NCI-H345 treated with DMSO at 0.1 percent for 48 hours (cell line): ENCODE data around the gene TTC28.

Source experiments
- DNase-seq: peaks from one replicate; lab custom pipeline; 2025; ENCODE audit not compliant: unreplicated experiment; lab: John Stamatoyannopoulos, UW

The TTC28 gene

DNA sequence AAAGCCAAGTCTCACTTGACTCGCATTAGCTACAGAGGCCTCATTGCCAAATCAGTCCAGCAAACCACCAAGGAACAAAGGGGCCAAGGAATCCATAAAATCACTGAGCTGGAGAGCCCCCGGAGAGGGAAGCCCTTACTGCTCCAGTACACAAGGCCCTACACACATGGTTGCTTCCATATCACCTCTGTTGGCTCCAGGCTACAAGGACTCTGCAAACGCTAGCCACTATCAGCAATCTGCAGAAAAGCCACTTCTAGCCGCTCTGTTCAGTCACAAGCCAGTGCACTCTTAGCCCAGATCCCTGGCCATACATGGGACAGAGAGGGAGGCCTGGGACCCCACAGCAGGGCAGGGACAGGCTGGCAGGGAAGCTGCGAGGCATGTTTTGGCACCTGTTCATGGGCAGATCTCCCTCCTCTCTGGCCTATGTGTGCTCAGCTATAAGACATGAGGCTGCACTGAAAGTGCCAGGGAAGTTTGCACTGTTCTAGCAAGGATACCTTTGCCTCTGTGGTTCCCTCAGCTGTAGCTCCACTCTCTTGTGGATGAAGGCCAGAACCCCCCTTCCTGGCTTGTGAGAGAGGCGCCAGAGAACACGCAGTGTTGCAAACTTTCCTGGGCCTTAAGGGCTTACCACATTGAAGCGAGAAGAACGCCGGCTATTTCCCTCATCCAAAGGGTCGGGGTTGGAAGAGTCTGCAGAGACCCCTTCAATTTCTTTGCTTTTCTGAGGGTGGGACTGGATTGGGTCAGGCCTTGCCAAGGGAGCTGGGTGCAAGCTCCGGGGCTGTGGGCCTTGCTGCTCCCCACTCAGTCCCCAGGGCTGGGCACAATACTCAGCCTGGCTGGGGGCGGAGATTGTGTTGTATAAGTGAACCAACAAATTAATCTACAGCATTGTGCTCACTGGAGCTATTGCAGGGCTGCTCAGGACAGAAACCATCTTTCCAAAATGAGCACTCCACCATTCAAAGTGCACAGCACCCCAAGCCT lies 651.9 kb downstream of the TTC28 start:
- no peak for DNase-seq

DNA sequence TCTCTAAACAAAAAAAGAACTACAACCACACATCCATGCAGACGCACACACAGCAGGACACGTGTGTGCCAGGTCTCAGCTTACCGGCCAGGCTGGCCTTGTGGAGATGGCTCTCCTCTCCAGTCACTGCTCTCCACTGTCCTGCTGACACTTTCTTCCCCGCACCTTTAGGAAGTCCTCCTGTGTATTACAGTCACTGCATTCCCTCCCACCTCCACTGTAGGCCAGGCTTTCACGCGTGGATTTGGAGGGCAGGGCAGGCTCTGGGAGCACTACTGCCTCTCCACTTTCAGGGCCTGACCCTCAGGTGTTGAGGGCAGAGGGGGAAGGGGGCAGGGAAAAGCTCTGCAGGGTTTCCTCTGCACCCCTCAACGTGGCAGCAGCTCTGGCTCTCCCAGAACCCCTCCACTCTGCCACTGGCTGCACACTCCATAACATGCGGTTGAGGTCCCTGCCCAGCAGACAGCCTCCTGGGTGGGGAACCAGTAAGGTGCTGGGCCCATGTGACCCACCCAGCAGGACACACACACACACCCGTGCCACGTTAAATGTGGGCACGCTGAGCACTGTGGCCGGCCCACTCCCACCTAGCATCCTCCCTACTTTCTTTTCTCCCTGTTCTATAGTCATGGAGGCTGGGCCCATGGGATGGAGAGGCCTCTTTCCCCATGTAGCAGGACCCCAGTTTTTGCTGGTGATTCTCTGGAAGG lies 653.6 kb downstream of the TTC28 start:
- DNase-seq: no peak

DNA sequence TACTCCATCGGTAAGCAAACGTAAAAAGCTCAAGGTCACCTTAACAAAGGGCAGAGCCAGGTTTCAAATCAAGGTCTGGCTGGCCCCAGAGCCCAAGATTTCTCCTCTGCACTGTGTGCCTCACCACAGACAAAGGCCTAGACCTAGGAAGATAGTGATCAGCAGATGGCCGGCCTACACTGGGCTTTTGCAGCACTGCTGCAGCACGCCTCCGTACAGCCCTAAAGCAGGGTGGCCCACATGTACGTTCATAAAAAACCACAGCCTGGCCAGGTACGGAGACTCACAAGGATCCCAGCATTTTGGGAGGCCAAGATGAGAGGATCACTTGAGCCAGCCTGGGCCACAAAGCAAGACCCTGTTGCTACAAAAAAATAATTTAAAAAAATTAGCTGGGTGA lies 654.3 kb downstream of the TTC28 start:
- no peak for DNase-seq

DNA sequence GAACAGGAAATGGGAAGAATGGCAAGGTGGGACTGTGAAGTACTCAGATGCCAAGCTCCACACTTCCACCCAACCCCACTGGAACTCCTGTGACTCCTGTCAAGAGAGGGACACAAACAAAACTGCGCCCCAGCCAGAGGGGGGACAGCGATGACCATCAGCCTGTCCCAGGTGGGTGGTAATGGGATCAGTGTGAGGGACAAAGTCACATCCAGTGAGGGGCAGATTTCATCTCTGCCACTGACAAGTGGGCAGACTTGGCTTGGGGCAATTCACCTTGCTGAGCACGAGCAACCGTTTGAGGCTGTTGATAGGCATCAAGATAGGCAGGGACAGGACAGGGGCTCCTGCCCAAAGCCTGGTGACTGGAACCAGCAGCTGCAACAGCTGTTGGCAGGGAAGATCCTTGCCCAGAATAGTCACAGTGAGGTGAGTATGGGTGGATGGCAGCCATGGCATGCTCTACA lies 655.2 kb downstream of the TTC28 start:
- no peak for DNase-seq

DNA sequence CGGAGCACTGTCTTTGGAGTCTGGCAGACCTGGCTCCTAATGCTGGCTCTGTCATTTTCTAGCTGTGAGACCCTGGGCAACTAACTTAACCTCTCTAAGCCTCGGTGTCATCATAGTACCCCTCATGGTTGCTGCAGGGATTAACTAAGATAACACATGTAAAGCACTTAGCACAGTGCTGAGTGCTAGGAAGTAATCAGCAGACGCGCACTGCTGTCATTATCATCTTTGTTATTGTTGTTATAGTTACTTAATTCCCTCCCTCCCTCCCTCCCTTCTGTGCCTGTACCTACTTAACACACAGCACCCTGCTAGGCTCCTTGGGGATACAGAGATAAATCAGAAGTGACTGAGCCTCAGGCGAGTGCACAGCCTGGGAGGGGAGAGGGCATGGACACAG lies 655.9 kb downstream of the TTC28 start:
- DNase-seq: no peak

DNA sequence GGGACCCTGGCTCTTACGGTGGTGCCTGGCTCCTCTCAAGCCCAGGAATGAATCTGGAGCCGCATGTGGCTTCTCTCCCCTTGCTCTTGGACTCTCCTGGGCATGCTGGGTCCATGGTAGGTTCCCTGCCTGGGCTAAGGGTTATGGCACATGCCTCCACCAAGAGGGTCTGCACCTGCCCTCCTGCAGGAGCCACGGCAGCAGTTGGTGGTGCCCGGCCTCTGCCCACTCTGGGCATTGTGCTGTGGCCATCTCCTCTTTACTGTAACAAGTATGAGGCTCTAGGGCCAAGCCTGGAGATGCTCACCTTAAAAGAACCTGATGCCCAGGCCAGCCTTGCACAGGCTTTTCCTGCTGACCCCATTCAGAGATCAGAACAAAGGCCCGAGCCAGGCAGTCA lies 656.6 kb downstream of the TTC28 start:
- no peak for DNase-seq

DNA sequence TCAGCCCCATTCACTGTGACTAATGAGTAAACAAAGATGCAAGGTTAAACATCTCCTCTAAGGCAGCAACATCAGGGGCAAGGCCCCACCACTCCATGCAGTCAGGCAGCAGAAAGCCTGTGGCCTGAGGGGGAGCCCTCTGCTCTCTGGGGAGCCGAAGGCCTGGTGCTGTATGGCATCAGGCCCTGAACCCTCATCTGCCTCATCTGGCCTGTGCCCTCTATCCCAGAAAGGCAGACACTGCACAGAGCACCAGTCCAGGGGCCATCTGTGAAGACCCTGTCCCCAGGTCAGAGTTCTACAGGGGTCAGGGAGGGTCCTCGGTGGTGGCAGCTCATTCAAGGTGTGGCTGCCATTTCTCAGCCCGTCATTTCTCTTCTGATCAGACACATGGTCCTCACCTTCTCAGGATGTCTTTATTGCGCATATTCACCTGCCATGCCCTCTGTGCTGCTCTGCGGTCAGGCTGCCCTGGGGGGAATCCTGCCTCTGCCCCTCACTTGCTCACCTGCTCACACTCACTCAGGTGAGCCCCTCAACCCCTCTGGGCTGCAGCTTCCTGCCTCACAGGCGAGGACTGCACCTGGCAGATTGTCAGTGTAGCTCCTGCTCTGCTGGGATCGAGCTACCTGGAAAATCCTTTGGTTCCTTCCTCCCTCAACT lies 657.5 kb downstream of the TTC28 start:
- no peak for DNase-seq

DNA sequence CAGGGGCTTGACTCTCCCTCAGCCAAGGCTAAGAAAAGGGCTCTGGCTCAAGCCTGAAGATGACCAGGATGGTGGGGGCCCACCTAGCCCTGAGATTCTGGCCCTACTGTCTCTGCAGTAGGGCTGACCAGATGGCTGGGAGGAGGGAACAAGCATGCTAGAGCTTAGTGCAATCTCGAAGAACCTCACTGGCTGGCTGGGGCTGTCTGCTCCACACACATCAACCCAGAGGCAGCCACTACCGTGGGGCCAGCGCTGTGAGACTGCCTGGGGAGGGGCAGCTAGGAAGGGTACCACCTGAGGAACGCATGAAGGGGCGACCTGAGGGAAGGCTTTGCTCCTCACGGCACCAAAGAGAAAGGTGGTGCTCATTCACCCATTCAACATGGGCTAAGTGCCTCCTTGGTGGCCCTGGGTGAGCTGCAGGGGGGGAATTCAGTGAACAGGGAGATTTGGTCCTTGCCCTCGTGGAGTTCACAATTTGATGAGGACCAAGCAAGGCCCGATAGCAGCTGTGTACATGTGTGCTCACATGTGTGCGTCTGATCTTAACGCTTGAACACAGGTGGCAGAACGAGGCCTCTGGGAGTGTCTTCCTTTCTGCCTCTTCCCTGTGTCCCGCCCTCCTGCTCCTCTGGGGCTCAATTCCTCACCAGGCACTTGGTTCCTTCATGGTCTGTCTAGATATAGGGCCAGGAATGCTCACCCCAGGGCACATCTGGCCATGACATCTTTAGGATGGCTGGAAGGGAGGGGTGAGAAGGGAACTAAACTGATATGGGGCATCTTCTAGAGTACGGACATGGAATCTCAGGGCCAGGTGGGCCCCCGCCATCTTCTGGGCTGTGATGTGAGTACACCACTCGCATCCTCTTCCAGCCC lies 658.3 kb downstream of the TTC28 start:
- no peak for DNase-seq

DNA sequence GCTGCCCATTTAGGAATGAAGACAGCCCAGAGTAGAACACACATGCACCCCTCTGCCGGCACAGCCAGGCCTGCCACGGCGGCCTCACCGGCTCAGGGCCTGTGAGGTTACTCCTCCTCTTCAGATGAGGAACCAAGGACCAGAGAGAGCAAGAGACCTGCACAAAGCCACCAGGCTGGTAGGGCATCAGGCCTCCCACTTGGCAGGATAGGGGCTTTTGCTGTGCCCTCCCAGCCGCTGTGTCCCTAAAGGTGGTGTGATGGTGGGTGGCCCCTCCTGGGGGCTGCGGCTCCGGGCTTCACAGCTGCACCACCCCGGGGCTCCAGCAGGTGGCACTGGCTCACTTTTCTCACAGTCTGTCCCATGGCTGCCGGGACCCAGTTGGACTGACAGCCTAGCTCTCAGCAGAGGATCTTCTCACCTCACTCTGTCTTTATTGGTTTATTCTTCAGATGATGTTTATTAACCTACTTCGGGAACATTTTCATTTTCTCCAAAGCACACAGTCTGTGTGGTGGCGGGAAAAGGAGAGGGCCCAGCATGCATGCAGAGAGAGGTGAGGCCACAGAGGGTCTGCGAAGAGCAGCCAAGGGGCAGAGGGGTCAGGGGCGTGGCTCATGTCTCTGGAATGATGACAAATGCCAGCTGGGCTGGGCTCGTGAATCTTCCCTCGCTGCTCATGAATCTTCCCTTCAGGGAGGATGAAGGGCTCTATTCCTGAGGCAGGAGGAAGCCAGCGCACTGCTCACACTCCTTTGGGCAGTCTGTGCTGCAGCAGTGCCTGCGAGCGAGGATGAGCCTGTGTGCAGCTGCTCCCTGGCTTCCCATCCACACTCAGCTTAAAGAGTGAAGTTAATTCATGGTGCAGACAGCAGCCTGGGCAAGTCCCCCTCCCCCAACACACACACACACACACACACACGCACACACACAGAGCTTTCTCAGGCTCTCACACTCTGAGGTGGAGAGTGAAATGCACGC lies 659.5 kb downstream of the TTC28 start:
- no peak for DNase-seq

DNA sequence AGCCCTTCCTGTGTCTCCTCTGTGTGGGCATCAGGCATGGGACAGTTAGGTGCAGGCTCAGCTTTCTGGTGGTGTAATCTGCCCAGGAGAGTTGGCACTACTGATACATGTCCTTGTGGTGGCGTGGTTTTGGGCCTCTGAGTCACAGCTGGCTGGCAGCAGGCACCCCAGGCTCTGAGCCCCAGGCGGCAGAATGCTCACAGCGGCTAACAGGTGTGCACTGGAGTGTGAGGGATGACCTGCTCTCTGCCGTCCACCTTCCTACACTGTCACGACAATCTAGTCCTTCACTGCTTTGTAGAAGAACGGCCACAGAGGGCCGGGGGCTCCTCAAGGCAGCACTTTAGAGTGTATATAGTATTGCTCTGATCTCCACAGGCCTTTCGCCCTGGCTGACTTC lies 660.3 kb downstream of the TTC28 start:
- no peak for DNase-seq

DNA sequence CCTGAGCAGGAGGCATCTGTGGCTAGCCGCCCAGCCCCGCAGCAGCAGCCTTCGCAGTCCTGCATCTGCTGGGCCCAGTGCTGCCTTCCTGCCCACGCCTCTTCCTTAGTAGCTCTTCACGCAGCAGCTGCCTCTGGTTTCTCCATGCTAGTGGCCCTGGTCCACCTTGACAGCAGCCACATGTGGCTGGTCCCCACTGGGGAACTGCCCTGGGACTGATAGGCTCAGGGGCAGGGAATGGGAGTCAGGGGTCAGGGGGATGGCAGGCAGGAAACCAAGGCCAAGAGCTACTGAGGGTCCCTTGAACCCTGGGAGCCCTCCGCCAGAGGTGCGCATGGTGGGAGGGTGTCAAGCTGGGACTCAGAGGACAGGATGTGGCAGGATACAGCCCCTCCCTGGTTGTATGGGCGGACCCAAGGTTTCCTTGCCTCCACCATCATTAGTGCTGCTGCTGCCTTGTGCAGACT lies 661.1 kb downstream of the TTC28 start:
- DNase-seq: no peak

DNA sequence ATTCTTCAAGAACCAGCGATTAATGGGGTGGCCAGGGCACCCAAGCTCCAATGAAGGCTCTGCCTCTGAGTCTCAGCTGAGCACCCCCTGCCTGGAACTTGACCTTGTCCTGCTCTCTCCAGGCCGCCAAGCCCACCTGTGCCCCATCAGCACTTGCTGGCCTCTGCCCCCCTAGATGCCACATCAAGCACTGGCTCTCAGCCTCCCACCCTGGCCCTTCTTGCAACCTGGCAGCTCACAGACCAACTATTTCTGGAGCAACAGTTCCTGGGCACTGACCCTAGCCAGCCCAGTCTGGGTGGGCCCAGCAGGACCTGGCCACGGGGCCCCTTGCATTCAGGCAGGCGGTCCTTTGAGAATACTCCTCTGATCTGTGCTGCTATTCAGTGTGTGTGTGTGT lies 661.8 kb downstream of the TTC28 start:
- DNase-seq: no peak

DNA sequence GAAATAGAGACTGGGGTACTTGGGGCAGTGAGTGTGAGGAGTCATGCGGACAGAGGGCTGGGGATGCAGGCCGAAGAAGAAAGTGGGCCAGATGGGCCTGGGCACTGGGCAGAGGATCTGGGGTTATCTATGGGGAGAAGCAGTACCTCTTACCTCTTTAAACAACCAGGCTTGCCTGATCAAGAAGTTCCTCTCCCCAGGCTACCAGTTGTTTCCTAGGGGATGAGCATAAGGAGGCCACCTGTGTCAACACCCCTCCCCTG lies 662.2 kb downstream of the TTC28 start:
- no peak for DNase-seq

DNA sequence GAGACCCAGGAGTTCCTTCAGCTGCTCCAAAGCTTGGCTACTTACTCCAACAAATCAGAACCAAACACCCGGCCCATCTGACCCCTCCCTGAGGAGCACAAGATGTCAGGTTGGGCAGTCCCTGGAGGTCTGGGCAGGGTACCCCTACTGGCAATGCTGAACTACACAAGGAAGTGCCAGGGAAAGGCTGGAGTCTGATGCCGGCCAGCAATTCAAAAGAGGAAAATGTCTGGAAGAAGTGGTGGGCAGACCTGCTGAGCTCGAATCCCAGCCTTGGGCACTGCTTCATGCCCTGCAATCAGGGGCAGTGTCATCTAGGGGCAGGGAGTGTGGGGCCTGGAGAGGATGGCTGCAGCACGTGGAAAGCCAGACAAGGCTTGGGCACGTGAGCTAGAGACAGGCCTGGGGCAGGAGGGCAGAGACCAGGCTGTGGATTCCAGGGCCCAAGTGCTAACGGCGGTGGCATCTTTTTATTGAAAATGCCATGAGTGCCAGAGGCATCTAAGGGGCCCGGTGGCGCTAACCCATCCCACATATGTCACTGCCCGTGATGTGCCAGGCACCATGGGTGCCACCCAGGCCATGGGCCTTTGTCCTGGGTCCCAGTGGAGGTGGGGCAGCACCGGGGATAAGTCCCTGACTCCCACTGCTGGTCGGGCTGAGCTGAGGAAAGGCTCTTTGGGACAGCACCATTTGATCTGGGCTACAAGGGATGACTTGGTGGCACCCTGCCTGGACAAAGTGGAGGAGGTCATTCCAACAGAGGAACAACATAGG lies 662.7 kb downstream of the TTC28 start:
- no peak for DNase-seq

DNA sequence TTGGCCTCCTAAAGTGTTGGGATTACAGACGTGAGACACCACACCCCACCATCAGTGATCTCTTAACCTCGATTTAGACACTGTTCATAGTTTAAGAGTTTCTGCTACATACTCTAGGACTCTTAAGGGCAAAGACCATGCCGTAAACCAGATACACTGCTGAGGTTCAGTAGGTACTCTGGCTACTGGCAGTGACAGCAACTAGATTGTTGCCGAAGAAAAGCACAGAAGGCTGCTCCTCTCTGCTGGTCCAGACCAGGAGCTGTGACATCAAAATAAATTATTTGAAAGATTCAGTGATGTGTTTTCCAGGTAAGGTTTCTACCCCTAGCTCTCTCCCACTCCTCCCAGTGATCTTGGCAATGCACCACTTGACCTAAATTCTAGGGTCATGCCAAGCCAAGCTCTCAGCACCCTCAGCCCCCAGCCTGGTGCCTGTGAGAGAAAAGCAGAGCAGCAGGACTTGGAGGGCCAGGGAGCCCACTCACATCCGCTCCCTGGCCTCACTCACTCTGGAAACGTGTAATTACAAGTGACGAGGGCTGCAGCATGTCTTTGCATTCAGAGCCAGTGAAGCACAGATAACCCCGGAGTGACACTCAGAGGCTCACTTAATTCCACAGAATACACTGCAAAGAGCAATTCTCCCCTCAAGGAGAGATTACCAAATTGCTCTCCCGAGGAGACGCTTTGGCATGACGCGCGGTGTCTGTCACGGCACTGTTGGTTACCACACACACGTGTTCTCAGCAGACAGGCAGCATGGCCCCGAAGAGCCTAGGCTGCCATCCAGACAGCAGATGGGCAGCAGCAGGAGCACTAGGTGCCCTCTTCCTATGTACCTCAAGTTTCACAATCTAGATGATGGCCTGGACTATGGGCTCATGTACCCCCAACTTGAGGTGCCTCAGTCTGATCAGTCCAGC lies 663.7 kb downstream of the TTC28 start:
- no peak for DNase-seq

DNA sequence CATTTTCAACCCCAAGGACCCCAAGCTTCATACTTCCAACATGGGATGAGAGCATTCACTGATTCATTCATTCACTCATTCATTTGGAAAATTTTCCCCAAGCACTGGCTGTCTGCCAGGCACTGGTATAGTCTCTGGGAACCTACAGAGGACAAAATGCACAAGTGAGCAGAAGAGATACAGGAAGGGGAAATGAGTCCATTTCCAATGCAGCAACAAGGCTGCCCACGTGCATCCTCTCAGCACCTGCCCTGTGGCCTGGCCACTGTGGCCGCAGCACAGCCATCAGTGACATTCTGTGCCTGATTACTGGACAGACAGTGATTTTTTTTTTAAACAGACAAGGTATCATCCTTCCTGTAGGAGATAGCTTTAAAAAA lies 664.6 kb downstream of the TTC28 start:
- DNase-seq: no peak

DNA sequence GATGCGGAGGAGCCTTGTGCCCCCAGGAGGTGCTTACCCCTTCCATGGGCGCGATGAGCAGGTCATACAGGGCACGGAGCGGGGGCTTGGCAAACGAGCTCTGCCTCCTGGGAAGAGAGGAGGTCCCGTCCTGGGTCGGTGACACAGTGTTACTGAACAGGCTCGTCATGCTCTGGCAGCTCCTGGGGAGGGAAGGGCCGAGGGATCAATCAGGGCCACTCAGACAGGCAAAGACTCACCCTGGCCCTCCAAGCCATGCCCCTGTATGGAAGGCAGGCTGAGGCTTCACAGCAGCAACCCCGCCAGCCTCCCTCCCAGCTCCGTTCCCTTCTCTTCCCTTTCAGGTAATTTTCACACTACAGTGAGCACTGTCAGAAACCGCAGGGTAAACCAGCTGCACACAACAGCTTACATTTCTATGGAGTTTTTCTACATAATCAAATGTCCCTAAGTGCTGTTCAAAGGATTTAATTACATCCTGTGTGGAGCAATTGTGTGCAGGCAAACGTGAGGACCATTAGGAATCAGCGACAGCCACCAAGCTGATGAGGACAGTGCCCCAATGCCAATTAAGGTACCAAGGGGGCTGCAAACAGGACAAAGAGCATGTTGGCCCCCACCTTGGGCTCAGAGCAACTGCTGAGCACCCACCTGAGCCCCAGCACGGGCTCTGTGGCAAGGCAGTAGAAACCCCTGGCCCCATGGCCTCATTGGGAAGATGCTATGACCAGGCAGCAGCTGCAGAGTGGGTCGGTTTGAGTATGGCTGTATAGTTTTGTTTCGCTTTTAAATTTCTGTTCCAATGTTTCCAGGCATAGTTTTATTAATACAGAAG lies 665.2 kb downstream of the TTC28 start:
- no peak for DNase-seq
